Measurements from ENCODE around the gene DCTN2. TPM values are rescaled to one million over a fixed set of nuclear protein-coding genes. Genes with fewer than 3 reads are reported as not detected.
"Not testable (repeated sequence)": the region's sequence is repeated elsewhere in the genome, so short reads cannot be mapped to it uniquely, and the experiment has no call there.

Gene DCTN2
- total and polyA plus RNA-seq, 4 donors, result 60.0 to 110 (median 84.2) TPM

DNA sequence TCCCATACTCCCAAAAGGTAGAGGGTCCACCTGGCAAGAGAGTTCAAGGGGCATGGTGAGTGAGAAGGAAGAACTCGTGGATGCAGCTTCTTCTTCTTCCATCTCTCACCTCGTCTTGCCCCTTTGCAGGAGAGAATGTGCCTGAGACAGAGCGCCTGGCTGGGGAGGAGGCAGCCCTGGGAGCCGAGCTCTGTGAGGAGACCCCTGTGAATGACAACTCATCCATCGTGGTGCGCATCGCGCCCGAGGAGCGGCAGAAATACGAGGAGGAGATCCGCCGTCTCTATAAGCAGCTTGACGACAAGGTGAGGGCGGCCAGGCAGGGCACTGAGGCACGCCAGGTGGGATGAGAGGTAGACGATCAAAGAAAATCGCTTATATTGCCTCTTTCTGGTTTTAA is 22.9 kb upstream of the DCTN2 start:
- Histone ChIP-seq H3K27ac (ENCODE audit: low read depth in 1 of 2, low read length in 1 of 2) (no peak overlapping the region), H3K4me1 (ENCODE audit: control insufficient read depth in 5 of 5, insufficient read depth in 5 of 5, low read length in 5 of 5) (no peaks in the 10 kb centered on the region), H3K36me3 (ENCODE audit: control insufficient read depth in 4 of 4, insufficient read depth in 4 of 4, low read length in 4 of 4) (no peaks in the 10 kb centered on the region), H3K4me3 (no peak overlapping the region), H3K27me3 (ENCODE audit: control insufficient read depth in 3 of 3, insufficient read depth in 3 of 3, low read length in 2 of 3) (no peaks in the 10 kb centered on the region), H3K9me3 (ENCODE audit: control insufficient read depth in 4 of 4, insufficient read depth in 3 of 4, low read length in 3 of 4) (no peaks in the 10 kb centered on the region), H3K9ac (ENCODE audit: insufficient read depth in 1 of 2, low read length in 2 of 2) (no peak overlapping the region)
- TF ChIP-seq, protein P1, sequence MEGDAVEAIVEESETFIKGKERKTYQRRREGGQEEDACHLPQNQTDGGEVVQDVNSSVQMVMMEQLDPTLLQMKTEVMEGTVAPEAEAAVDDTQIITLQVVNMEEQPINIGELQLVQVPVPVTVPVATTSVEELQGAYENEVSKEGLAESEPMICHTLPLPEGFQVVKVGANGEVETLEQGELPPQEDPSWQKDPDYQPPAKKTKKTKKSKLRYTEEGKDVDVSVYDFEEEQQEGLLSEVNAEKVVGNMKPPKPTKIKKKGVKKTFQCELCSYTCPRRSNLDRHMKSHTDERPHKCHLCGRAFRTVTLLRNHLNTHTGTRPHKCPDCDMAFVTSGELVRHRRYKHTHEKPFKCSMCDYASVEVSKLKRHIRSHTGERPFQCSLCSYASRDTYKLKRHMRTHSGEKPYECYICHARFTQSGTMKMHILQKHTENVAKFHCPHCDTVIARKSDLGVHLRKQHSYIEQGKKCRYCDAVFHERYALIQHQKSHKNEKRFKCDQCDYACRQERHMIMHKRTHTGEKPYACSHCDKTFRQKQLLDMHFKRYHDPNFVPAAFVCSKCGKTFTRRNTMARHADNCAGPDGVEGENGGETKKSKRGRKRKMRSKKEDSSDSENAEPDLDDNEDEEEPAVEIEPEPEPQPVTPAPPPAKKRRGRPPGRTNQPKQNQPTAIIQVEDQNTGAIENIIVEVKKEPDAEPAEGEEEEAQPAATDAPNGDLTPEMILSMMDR (IDR thresholded peaks at IDR 0.05; ENCODE audit: control extremely low read depth, extremely low read depth), result no peak
- DNase-seq, result no peak
- ATAC-seq (ENCODE audit: insufficient read depth, low FRiP score), result no peak
- WGBS, 2 donors, result 88 to 92% methylated on average over 18 of the region's 18 CpGs

DNA sequence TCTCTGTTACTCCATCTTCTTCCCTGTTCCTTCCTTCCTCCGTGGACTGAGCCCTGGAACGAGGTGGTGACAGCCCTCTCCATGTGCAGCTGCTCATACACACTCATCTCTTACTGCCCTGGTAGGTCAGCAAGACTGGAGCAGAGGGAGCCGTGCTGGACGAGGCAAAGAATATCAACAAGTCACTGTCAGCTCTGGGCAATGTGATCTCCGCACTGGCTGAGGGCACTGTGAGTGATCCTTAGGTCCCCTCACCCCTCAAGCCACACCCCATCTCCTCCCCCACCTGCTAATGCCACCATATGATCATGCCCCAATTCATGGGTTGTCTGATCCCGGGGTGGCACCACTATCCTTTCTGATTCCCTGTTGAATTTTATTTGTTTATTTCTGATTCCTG is 21.8 kb upstream of the DCTN2 start:
- WGBS, 2 donors, result 61 to 73% methylated on average over 6 of the region's 6 CpGs
- ATAC-seq (ENCODE audit: insufficient read depth, low FRiP score) (no peak), DNase-seq (peak in 1 of 3 donors; percentile 29)
- Histone ChIP-seq H3K27me3 (ENCODE audit: control insufficient read depth in 3 of 3, insufficient read depth in 3 of 3, low read length in 2 of 3) (no peaks in the 10 kb centered on the region), H3K4me3 (no peak overlapping the region), H3K9me3 (ENCODE audit: control insufficient read depth in 4 of 4, insufficient read depth in 3 of 4, low read length in 3 of 4) (no peaks in the 10 kb centered on the region), H3K27ac (ENCODE audit: low read depth in 1 of 2, low read length in 1 of 2) (no peak overlapping the region), H3K36me3 (ENCODE audit: control insufficient read depth in 4 of 4, insufficient read depth in 4 of 4, low read length in 4 of 4) (no peaks in the 10 kb centered on the region), H3K9ac (ENCODE audit: insufficient read depth in 1 of 2, low read length in 2 of 2) (no peak overlapping the region), H3K4me1 (ENCODE audit: control insufficient read depth in 5 of 5, insufficient read depth in 5 of 5, low read length in 5 of 5) (no peaks in the 10 kb centered on the region)
- TF ChIP-seq, protein P1 (IDR thresholded peaks at IDR 0.05; ENCODE audit: control extremely low read depth, extremely low read depth), result no peak

DNA sequence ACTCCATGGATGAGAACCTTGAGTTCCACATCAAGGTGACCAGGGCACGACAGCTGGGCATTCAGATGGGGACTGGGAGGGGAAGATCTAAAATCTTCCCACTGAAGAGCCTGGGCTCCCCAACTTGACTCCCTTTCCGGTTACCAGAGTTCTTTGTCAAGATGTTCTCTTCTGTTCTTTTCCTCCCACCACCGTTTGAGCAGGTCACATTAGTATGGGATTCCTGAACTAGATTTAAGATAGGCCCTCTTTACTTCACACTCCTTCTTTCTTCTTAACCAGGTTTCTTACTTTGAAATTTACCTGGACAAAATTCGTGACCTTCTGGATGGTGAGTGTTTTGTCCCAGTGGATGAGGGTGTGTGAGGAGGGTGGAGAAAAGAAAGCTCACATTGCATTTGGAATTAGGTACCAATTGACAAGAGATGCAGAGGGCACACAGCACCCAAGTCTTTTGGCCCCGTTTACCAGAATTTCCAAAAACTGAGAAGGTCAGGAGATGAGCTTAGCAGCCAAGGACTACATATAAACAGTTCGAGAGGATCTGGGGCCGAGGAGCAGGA is 17.3 kb upstream of the DCTN2 start:
- whole genome bisulfite sequencing, 2 donors, result 85 to 93% methylated on average over 7 of the region's 7 CpGs
- H3K36me3 ChIP-seq (ENCODE audit: control insufficient read depth in 4 of 4, insufficient read depth in 4 of 4, low read length in 4 of 4), result no peaks in the 10 kb centered on the region
- TF ChIP-seq, protein P1 (IDR thresholded peaks at IDR 0.05; ENCODE audit: control extremely low read depth, extremely low read depth), result no peak
- no peak overlapping the region for H3K27ac ChIP-seq (ENCODE audit: low read depth in 1 of 2, low read length in 1 of 2)
- no peaks in the 10 kb centered on the region for H3K4me1 ChIP-seq (ENCODE audit: control insufficient read depth in 5 of 5, insufficient read depth in 5 of 5, low read length in 5 of 5)
- DNase-seq (no peak), ATAC-seq (ENCODE audit: insufficient read depth, low FRiP score) (no peak)
- H3K9me3 ChIP-seq (ENCODE audit: control insufficient read depth in 4 of 4, insufficient read depth in 3 of 4, low read length in 3 of 4), result no peaks in the 10 kb centered on the region
- no peak overlapping the region for H3K9ac ChIP-seq (ENCODE audit: insufficient read depth in 1 of 2, low read length in 2 of 2)
- no peaks in the 10 kb centered on the region for H3K27me3 ChIP-seq (ENCODE audit: control insufficient read depth in 3 of 3, insufficient read depth in 3 of 3, low read length in 2 of 3)
- H3K4me3 ChIP-seq, result no peak overlapping the region

DNA sequence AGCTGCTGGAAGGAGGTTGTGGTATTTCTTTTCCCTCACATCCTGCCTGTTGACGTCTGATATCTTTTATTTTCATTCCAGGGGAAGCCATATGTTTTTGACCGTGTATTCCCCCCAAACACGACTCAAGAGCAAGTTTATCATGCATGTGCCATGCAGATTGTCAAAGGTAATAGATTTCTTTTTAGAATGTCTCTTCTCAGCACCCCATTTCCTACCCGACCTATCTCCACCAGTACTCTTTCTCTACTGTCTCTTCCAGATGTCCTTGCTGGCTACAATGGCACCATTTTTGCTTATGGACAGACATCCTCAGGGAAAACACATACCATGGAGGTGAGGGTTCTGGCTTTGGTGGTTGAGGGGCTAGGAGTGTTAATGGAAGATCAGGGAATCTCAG is 16.4 kb upstream of the DCTN2 start:
- Histone ChIP-seq H3K27me3 (ENCODE audit: control insufficient read depth in 3 of 3, insufficient read depth in 3 of 3, low read length in 2 of 3) (no peaks in the 10 kb centered on the region), H3K4me1 (ENCODE audit: control insufficient read depth in 5 of 5, insufficient read depth in 5 of 5, low read length in 5 of 5) (no peaks in the 10 kb centered on the region), H3K9me3 (ENCODE audit: control insufficient read depth in 4 of 4, insufficient read depth in 3 of 4, low read length in 3 of 4) (no peaks in the 10 kb centered on the region), H3K36me3 (ENCODE audit: control insufficient read depth in 4 of 4, insufficient read depth in 4 of 4, low read length in 4 of 4) (no peaks in the 10 kb centered on the region), H3K4me3 (no peak overlapping the region), H3K9ac (ENCODE audit: insufficient read depth in 1 of 2, low read length in 2 of 2) (no peak overlapping the region), H3K27ac (ENCODE audit: low read depth in 1 of 2, low read length in 1 of 2) (no peak overlapping the region)
- TF ChIP-seq, protein P1 (IDR thresholded peaks at IDR 0.05; ENCODE audit: control extremely low read depth, extremely low read depth), result no peak
- no peak for DNase-seq
- 30 to 45% methylated on average over 4 of the region's 4 CpGs for WGBS, 2 donors
- ATAC-seq (ENCODE audit: insufficient read depth, low FRiP score), result no peak

DNA sequence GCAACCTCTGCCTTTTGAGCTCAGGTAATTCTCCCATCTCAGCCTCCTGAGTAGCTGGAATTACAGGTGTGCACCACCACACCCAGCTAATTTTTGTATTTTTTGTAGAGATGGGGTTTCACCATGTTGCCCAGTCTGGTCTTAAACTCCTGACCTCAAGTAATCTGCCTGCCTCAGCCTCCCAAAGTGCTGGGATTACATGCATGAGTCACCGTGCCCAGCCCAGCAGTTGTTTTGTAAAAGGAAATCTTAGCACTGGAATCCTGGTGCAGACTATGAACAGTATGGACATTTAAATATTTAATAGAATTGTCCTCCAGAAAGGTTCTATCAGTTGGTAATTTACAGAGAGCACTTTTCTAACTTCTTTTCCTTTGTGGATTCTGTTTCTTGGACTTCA is 14.1 kb upstream of the DCTN2 start:
- 79 to 83% methylated on average over 1 of the region's 1 CpG for WGBS, 2 donors
- H3K27me3 ChIP-seq (ENCODE audit: control insufficient read depth in 3 of 3, insufficient read depth in 3 of 3, low read length in 2 of 3); H3K4me3 ChIP-seq; H3K9me3 ChIP-seq (ENCODE audit: control insufficient read depth in 4 of 4, insufficient read depth in 3 of 4, low read length in 3 of 4); H3K9ac ChIP-seq (ENCODE audit: insufficient read depth in 1 of 2, low read length in 2 of 2); DNase-seq; ATAC-seq (ENCODE audit: insufficient read depth, low FRiP score); H3K36me3 ChIP-seq (ENCODE audit: control insufficient read depth in 4 of 4, insufficient read depth in 4 of 4, low read length in 4 of 4); H3K4me1 ChIP-seq (ENCODE audit: control insufficient read depth in 5 of 5, insufficient read depth in 5 of 5, low read length in 5 of 5); H3K27ac ChIP-seq (ENCODE audit: low read depth in 1 of 2, low read length in 1 of 2): not testable (repeated sequence)

All from lung (tissue), 12 donors.